Measurements from ENCODE around the gene NT5DC3. TPM values are rescaled to one million over a fixed set of nuclear protein-coding genes. Genes with fewer than 3 reads are reported as not detected.

Gene NT5DC3
- total and polyA plus RNA-seq, 2 donors (not counting 3 experiments of a cell fraction or from before 2014, with no cell fraction given), result 1.5 to 6.7 TPM

DNA sequence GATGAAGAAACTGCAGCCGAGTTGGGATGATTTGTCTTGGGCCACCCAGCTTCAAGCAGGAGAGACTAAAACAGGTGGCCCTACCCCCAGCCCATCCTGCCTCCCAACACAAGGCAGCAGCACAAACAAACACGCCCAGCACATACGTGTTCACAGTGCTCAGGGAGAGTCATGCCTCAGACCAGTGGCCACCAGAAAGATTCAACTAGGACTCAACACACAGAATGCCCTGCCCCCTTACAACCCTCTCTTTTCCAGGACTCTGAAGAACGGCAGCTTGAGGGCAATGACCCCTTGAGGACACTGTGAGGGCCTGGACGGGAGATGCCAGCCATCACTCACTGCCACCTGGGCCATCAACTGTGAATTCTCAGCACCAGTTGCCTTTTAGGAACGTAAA lies 75.0 kb downstream of the NT5DC3 start:
- CTCF ChIA-PET, result no interaction called here
- POLR2A ChIA-PET, result no interaction called here

More for the DNA sequence above, 75.0 kb downstream of the NT5DC3 start:
- no peaks in the 10 kb centered on the region for H3K4me1 ChIP-seq (ENCODE audit: control insufficient read depth, extremely low read depth, insufficient read depth, low read length)
- H3K36me3 ChIP-seq (ENCODE audit: control insufficient read depth in 2 of 2, extremely low read depth in 1 of 2, insufficient read depth in 2 of 2, low read length in 2 of 2), result no peaks in the 10 kb centered on the region
- intact Hi-C loops (cut with micrococcal nuclease), result no loop called here
- H3K4me3 ChIP-seq (replicated peaks in 1 of 3; ENCODE audit: insufficient read depth in 1 of 3, low read depth in 1 of 3, low read length in 3 of 3), result no peak overlapping the region
- no peak overlapping the region for H2AFZ ChIP-seq (ENCODE audit: low read depth, low read length)
- dilution Hi-C loops (cut with MboI; ENCODE audit: extremely low pct_ligation_motif_present, low sequenced_read_pairs), result no loop called here
- H4K20me1 ChIP-seq (replicated peaks; ENCODE audit: control insufficient read depth, extremely low read depth, insufficient read depth, low read length), result no peaks in the 10 kb centered on the region
- no TSS peak for BruUV-seq (replicated peaks)
- no peak overlapping the region for H3K27ac ChIP-seq (ENCODE audit: insufficient read depth, low read depth, low read length)
- no peaks in the 10 kb centered on the region for H3K27me3 ChIP-seq (ENCODE audit: control insufficient read depth in 2 of 2, insufficient read depth in 2 of 2, low read length in 2 of 2)
- H3K9ac ChIP-seq (replicated peaks; ENCODE audit: extremely low read depth, insufficient read depth, low read length), result no peak overlapping the region
- no peak for FAIRE-seq
- no peak for TF ChIP-seq EZH2 (IDR thresholded peaks at IDR 0.05; ENCODE audit: borderline replicate concordance, low read depth, low read length, severe bottlenecking)
- TF ChIP-seq, protein P1, sequence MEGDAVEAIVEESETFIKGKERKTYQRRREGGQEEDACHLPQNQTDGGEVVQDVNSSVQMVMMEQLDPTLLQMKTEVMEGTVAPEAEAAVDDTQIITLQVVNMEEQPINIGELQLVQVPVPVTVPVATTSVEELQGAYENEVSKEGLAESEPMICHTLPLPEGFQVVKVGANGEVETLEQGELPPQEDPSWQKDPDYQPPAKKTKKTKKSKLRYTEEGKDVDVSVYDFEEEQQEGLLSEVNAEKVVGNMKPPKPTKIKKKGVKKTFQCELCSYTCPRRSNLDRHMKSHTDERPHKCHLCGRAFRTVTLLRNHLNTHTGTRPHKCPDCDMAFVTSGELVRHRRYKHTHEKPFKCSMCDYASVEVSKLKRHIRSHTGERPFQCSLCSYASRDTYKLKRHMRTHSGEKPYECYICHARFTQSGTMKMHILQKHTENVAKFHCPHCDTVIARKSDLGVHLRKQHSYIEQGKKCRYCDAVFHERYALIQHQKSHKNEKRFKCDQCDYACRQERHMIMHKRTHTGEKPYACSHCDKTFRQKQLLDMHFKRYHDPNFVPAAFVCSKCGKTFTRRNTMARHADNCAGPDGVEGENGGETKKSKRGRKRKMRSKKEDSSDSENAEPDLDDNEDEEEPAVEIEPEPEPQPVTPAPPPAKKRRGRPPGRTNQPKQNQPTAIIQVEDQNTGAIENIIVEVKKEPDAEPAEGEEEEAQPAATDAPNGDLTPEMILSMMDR (IDR thresholded peaks at IDR 0.05; ENCODE audit: extremely low read depth in 1 of 2, insufficient read depth in 1 of 2, low read depth in 1 of 2, low read length in 2 of 2), result no peak
- no peak for TF ChIP-seq JUN (IDR thresholded peaks at IDR 0.05; ENCODE audit: borderline replicate concordance, insufficient read depth, insufficient read length, low read depth)
- TF ChIP-seq MYC (IDR thresholded peaks at IDR 0.05; ENCODE audit: low read depth, low read length), result no peak
- TF ChIP-seq FOS (IDR thresholded peaks at IDR 0.05; ENCODE audit: borderline replicate concordance, insufficient read depth, low read length), result no peak
- no peak for TF ChIP-seq POLR2AphosphoS5 (IDR thresholded peaks at IDR 0.05; ENCODE audit: insufficient read depth, low read depth, low read length)
- no peak for TF ChIP-seq MAX (IDR thresholded peaks at IDR 0.05; ENCODE audit: insufficient read depth, insufficient read length)
- no peak for TF ChIP-seq POLR2A (IDR thresholded peaks at IDR 0.05; ENCODE audit: low read depth, low read length)
- TF ChIP-seq GATA2 (IDR thresholded peaks at IDR 0.05; ENCODE audit: insufficient read depth, insufficient read length, low read depth, low read length), result no peak
- H3K9me3 ChIP-seq (replicated peaks; ENCODE audit: control insufficient read depth, insufficient read depth, low read length), result no peaks in the 10 kb centered on the region
- no peaks in the 10 kb centered on the region for H3K79me2 ChIP-seq (ENCODE audit: control insufficient read depth, insufficient read depth, low read length)
- no peak overlapping the region for H3K4me2 ChIP-seq (ENCODE audit: insufficient read depth, low read length)
- no peaks in the 10 kb centered on the region for H3K9me1 ChIP-seq (replicated peaks; ENCODE audit: control insufficient read depth, extremely low read depth, insufficient read depth, low read length)
- no peak for DNase-seq (ENCODE audit: low read depth, low spot score)

Measured in endothelial cell of umbilical vein (primary cell).